Peyer's patch (tissue), 4 donors: Measurements from ENCODE around the gene OR1A1. TPM values are rescaled to one million over a fixed set of nuclear protein-coding genes. Genes with fewer than 3 reads are reported as not detected.

Experiments used
- DNase-seq, 3 donors: peaks; one replicate each; pipeline ENCODE4 v3.0.0-alpha.2; 2017 to 2019
- H3K27ac ChIP-seq, 4 donors: fragments of 200-600 bp; sonication (generic); one replicate each; pipeline ENCODE4 v1.5.1; 2016 to 2019
- H3K27me3 ChIP-seq, 2 donors: fragments of 200-600 bp; sonication (generic); one replicate each; pipeline ENCODE4 v1.5.1; 2019
- H3K36me3 ChIP-seq, 3 donors: fragments of 200-600 bp; sonication (generic); one replicate each; pipeline ENCODE4 v1.5.1; 2016 to 2019
- H3K4me1 ChIP-seq, 4 donors: fragments of 200-600 bp; sonication (generic); one replicate each; pipeline ENCODE4 v1.5.1; 2016 to 2019
- H3K4me3 ChIP-seq, 4 donors: fragments of 200-600 bp; sonication (generic); 1 replicate in 3 of 4; 2 replicates in 1 of 4; pipeline ENCODE4 v1.5.1; 2016 to 2019; ENCODE audit warnings: mild to moderate bottlenecking in 1 of 4
- H3K9me3 ChIP-seq, 4 donors: fragments of 200-600 bp; sonication (generic); one replicate each; pipeline ENCODE4 v1.5.1; 2016 to 2019; ENCODE audit warnings: mild to moderate bottlenecking in 1 of 4
- CTCF ChIP-seq, 6 experiments: fragments of 450-650 bp in 4 of 6; fragments of 200-600 bp in 2 of 6; sonication (generic) in 1 of 6; IDR thresholded peaks; one replicate each; pipeline ENCODE4 v1.5.1; 2017 to 2019; ENCODE audit warnings: antibody characterized with exemption in 6 of 6, mild to moderate bottlenecking in 3 of 6, moderate library complexity in 1 of 6
- POLR2A ChIP-seq, 2 donors: fragments of 450-650 bp; IDR thresholded peaks; one replicate each; pipeline ENCODE4 v1.5.1; 2017; ENCODE audit warnings: antibody characterized with exemption in 2 of 2, mild to moderate bottlenecking in 2 of 2, moderate library complexity in 2 of 2
- total RNA-seq, 4 donors: library from RNA; depleted of rRNA; stranded (reverse); fragments of >200 nt; gene quantifications; one replicate each; pipeline ENCODE4 v1.1.0, GENCODE V29; 2016

The OR1A1 gene
- total RNA-seq: not detected

- Histone ChIP-seq H3K36me3 (no peaks in the 10 kb centered on the region), H3K27me3 (no peaks in the 10 kb centered on the region), H3K9me3 (peaks cover 0 to 3% (median under 1%) of the 10 kb centered on the region in 4 donors), H3K4me3 (no peak within 1 kb of the TSS), H3K27ac (no peak within 1 kb of the TSS), H3K4me1 (no peaks in the 10 kb centered on the region)
- TF ChIP-seq POLR2A (IDR thresholded peaks at IDR 0.05): no peak
- no peak for TF ChIP-seq CTCF (IDR thresholded peaks at IDR 0.05)
- DNase-seq: no peak
These were observed at the start of gene OR1A1 for GRCh38 chr17:3207367-3207766. TSS of gene OR1A1 (plus strand) at chr17:3207667. CDS start at chr17:3215621, 7,954 bp downstream.

GRCh38 chr17:3167574-3167973 lies 39.9 kb upstream of the OR1A1 start:
- H3K36me3 ChIP-seq: no peaks in the 10 kb centered on the region
- peaks cover 0 to 9% (median 3%) of the 10 kb centered on the region in 4 donors for H3K9me3 ChIP-seq
- no peak overlapping the region for H3K4me3 ChIP-seq
- H3K27ac ChIP-seq: no peak overlapping the region
- H3K4me1 ChIP-seq: no peaks in the 10 kb centered on the region
- H3K27me3 ChIP-seq: no peaks in the 10 kb centered on the region
- DNase-seq: no peak
- no peak for TF ChIP-seq POLR2A (IDR thresholded peaks at IDR 0.05)
- no peak for TF ChIP-seq CTCF (IDR thresholded peaks at IDR 0.05)

- H3K27me3 ChIP-seq: no peaks in the 10 kb centered on the region
- no peaks in the 10 kb centered on the region for H3K9me3 ChIP-seq
- H3K27ac ChIP-seq: no peak overlapping the region
- H3K36me3 ChIP-seq: no peaks in the 10 kb centered on the region
- no peak for DNase-seq
- H3K4me1 ChIP-seq: no peaks in the 10 kb centered on the region
- TF ChIP-seq CTCF (IDR thresholded peaks at IDR 0.05) (no peak), POLR2A (IDR thresholded peaks at IDR 0.05) (no peak)
- H3K4me3 ChIP-seq: no peak overlapping the region
These were observed 17.5 kb upstream of the OR1A1 start for GRCh38 chr17:3189961-3190360.

GRCh38 chr17:3197219-3197618 lies 10.2 kb upstream of the OR1A1 start, which contains the start of gene OR1A2:
TSS of gene OR1A2 (plus strand) at chr17:3197519. CDS start at chr17:3197519, 0 bp downstream.
- Histone ChIP-seq H3K9me3 (peaks cover 0 to 8% (median 0%) of the 10 kb centered on the region in 4 donors), H3K27me3 (no peaks in the 10 kb centered on the region), H3K36me3 (no peaks in the 10 kb centered on the region), H3K4me1 (no peaks in the 10 kb centered on the region), H3K27ac (no peak within 1 kb of the TSS), H3K4me3 (no peak within 1 kb of the TSS)
- TF ChIP-seq CTCF (IDR thresholded peaks at IDR 0.05) (no peak), POLR2A (IDR thresholded peaks at IDR 0.05) (no peak)
- no peak for DNase-seq

GRCh38 chr17:3208484-3208883 lies 1.0 kb downstream of the OR1A1 start:
- no peak overlapping the region for H3K27ac ChIP-seq
- H3K36me3 ChIP-seq: no peaks in the 10 kb centered on the region

More at GRCh38 chr17:3208484-3208883, 1.0 kb downstream of the OR1A1 start:
- no peak for TF ChIP-seq CTCF (IDR thresholded peaks at IDR 0.05)
- TF ChIP-seq POLR2A (IDR thresholded peaks at IDR 0.05): no peak
- Histone ChIP-seq H3K4me1 (no peaks in the 10 kb centered on the region), H3K27me3 (no peaks in the 10 kb centered on the region), H3K4me3 (no peak overlapping the region), H3K9me3 (peaks cover 0 to 3% (median 0%) of the 10 kb centered on the region in 4 donors)
- DNase-seq: no peak
